ENCODE results near the gene STMN1. TPM values are rescaled to one million over a fixed set of nuclear protein-coding genes. Genes with fewer than 3 reads are reported as not detected.

The STMN1 gene
- total and polyA plus RNA-seq, 2 experiments from 2014 or later = 227 to 1,890 TPM

GRCh38 chr1:25893116-25893515, 13.1 kb downstream of the STMN1 start:
- H2AFZ ChIP-seq = no peak overlapping the region
- ATAC-seq = no peak
- no peaks in the 10 kb centered on the region for H3K79me2 ChIP-seq (replicated peaks; ENCODE audit: insufficient read depth)
- H3K36me3 Mint-ChIP-seq (ENCODE audit: low read depth) = 0 out of 3 replicates have a peak, but pooled peaks cover 7% of the 10 kb centered on the region
- peaks cover 12% of the 10 kb centered on the region for H3K27me3 Mint-ChIP-seq (ENCODE audit: insufficient read depth, low read depth, poor library complexity)
- H3K9me2 ChIP-seq (ENCODE audit: insufficient read depth) = no peaks in the 10 kb centered on the region
- H3K9me3 Mint-ChIP-seq = no peaks in the 10 kb centered on the region
- H3F3A ChIP-seq (replicated peaks; ENCODE audit: low read depth) = peaks cover 18% of the 10 kb centered on the region
- H3K36me3 ChIP-seq (ENCODE audit: insufficient read depth) = no peaks in the 10 kb centered on the region
- H3K4me1 ChIP-seq (ENCODE audit: insufficient read depth) = peaks cover 21% of the 10 kb centered on the region
- H3K4me3 ChIP-seq = no peak overlapping the region
- H3K4me2 ChIP-seq = peak overlapping the region; percentile 64; the same call in 1 of the 2 replicates
- no peak overlapping the region for H3K4me3 Mint-ChIP-seq
- peak overlapping the region; percentile 70 for H3K27ac ChIP-seq (ENCODE audit: low read depth)
- peaks cover 32% of the 10 kb centered on the region for H3K4me1 Mint-ChIP-seq
- TF ChIP-seq EZH2phosphoT487 (IDR thresholded peaks at IDR 0.05; ENCODE audit: unreplicated experiment) = no peak
- TF ChIP-seq ETS1 (IDR thresholded peaks at IDR 0.05) = no peak
- no peak for TF ChIP-seq NANOG (IDR thresholded peaks at IDR 0.05; ENCODE audit: borderline replicate concordance)
- TF ChIP-seq POLR2AphosphoS5 (IDR thresholded peaks at IDR 0.05; ENCODE audit: low read depth) = no peak
- no peak for TF ChIP-seq REST (IDR thresholded peaks at IDR 0.05; ENCODE audit: unreplicated experiment)
- no peak for TF ChIP-seq ZNF462 (CRISPR knock-in tag; IDR thresholded peaks at IDR 0.05)
- no peak for TF ChIP-seq JUNB (IDR thresholded peaks at IDR 0.05; ENCODE audit: unreplicated experiment)
- no peak for TF ChIP-seq ZNF331 (CRISPR knock-in tag; IDR thresholded peaks at IDR 0.05; ENCODE audit: low read depth)
- no peak for TF ChIP-seq CTCF (conservative IDR thresholded peaks at IDR 0.05; ENCODE audit: low read depth in 2 of 2)
- TF ChIP-seq STAT1 (IDR thresholded peaks at IDR 0.05; ENCODE audit: unreplicated experiment) = no peak
- no peak for TF ChIP-seq ZNF114 (CRISPR knock-in tag; IDR thresholded peaks at IDR 0.05)
- no peak for TF ChIP-seq CREB1 (CRISPR knock-in tag; IDR thresholded peaks at IDR 0.05; ENCODE audit: low read depth)
- TF ChIP-seq EZH2 (IDR thresholded peaks at IDR 0.05; ENCODE audit: low read depth, unreplicated experiment) = no peak
- H4K20me1 ChIP-seq (replicated peaks; ENCODE audit: insufficient read depth) = no peaks in the 10 kb centered on the region; the same call in 1 of the 2 replicates
- no peaks in the 10 kb centered on the region for H3K27me3 ChIP-seq (ENCODE audit: insufficient read depth)
- no peak overlapping the region; the same call in 1 of the 2 replicates for H3K27ac Mint-ChIP-seq
- DNase-seq (ENCODE audit: low spot score) = no peak

All from GM23338 (cell line).